ENCODE data around the gene BCAN.

Gene BCAN

GRCh38 chr1:156647351-156647750 lies 5.4 kb downstream of the BCAN start:
- TF ChIP-seq CTCF (IDR thresholded peaks at IDR 0.05; ENCODE audit: low read depth, low read length, poor library complexity, severe bottlenecking) (no peak), EZH2phosphoT487 (IDR thresholded peaks at IDR 0.05; ENCODE audit: borderline replicate concordance, low read length) (no peak)
- Histone ChIP-seq H3K36me3 (ENCODE audit: control insufficient read depth, low read length) (no peaks in the 10 kb centered on the region), H3K27ac (ENCODE audit: low read depth, low read length) (no peak overlapping the region), H3K9me2 (replicated peaks; ENCODE audit: control insufficient read depth, low read length) (no peaks in the 10 kb centered on the region), H3K27me3 (ENCODE audit: control insufficient read depth, low read length) (peaks cover 56% of the 10 kb centered on the region), H3K79me2 (ENCODE audit: control insufficient read depth, low read length) (no peaks in the 10 kb centered on the region), H3K4me2 (ENCODE audit: low read length) (no peak overlapping the region), H4K20me1 (ENCODE audit: control insufficient read depth, insufficient read depth, low read depth, low read length) (0 out of 2 replicates have a peak, but pooled peaks cover 2% of the 10 kb centered on the region), H3K9me3 (ENCODE audit: control insufficient read depth, insufficient read depth, low read length) (no peaks in the 10 kb centered on the region), H3K4me3 (ENCODE audit: low read length) (no peak overlapping the region), H3K4me1 (ENCODE audit: control insufficient read depth, low read length) (peaks cover 8% of the 10 kb centered on the region), H3F3A (ENCODE audit: control insufficient read depth, insufficient read depth) (no peaks in the 10 kb centered on the region)

- Histone ChIP-seq H4K20me1 (ENCODE audit: control insufficient read depth, insufficient read depth, low read depth, low read length) (0 out of 2 replicates have a peak, but pooled peaks cover 2% of the 10 kb centered on the region), H3K9me2 (replicated peaks; ENCODE audit: control insufficient read depth, low read length) (no peaks in the 10 kb centered on the region), H3K4me1 (ENCODE audit: control insufficient read depth, low read length) (peaks cover 6% of the 10 kb centered on the region), H3K36me3 (ENCODE audit: control insufficient read depth, low read length) (no peaks in the 10 kb centered on the region), H3K4me2 (ENCODE audit: low read length) (no peak overlapping the region), H3K27ac (ENCODE audit: low read depth, low read length) (no peak overlapping the region), H3K27me3 (ENCODE audit: control insufficient read depth, low read length) (peaks cover 50% of the 10 kb centered on the region), H3K4me3 (ENCODE audit: low read length) (no peak overlapping the region), H3K9me3 (ENCODE audit: control insufficient read depth, insufficient read depth, low read length) (no peaks in the 10 kb centered on the region), H3K79me2 (ENCODE audit: control insufficient read depth, low read length) (no peaks in the 10 kb centered on the region), H3F3A (ENCODE audit: control insufficient read depth, insufficient read depth) (no peaks in the 10 kb centered on the region)
- TF ChIP-seq CTCF (IDR thresholded peaks at IDR 0.05; ENCODE audit: low read depth, low read length, poor library complexity, severe bottlenecking) (no peak), EZH2phosphoT487 (IDR thresholded peaks at IDR 0.05; ENCODE audit: borderline replicate concordance, low read length) (no peak)
Observed at GRCh38 chr1:156648496-156648895, 6.6 kb downstream of the BCAN start.

- Histone ChIP-seq H3K36me3 (ENCODE audit: control insufficient read depth, low read length) (no peaks in the 10 kb centered on the region), H3K4me2 (ENCODE audit: low read length) (no peak overlapping the region), H3K27ac (ENCODE audit: low read depth, low read length) (no peak overlapping the region), H3K9me3 (ENCODE audit: control insufficient read depth, insufficient read depth, low read length) (no peaks in the 10 kb centered on the region), H3F3A (ENCODE audit: control insufficient read depth, insufficient read depth) (no peaks in the 10 kb centered on the region), H3K27me3 (ENCODE audit: control insufficient read depth, low read length) (peaks cover 50% of the 10 kb centered on the region), H3K79me2 (ENCODE audit: control insufficient read depth, low read length) (no peaks in the 10 kb centered on the region), H3K4me3 (ENCODE audit: low read length) (no peak overlapping the region), H4K20me1 (ENCODE audit: control insufficient read depth, insufficient read depth, low read depth, low read length) (0 out of 2 replicates have a peak, but pooled peaks cover 2% of the 10 kb centered on the region), H3K9me2 (replicated peaks; ENCODE audit: control insufficient read depth, low read length) (no peaks in the 10 kb centered on the region), H3K4me1 (ENCODE audit: control insufficient read depth, low read length) (peaks cover 2% of the 10 kb centered on the region)
- TF ChIP-seq CTCF (IDR thresholded peaks at IDR 0.05; ENCODE audit: low read depth, low read length, poor library complexity, severe bottlenecking), result no peak
- no peak for TF ChIP-seq EZH2phosphoT487 (IDR thresholded peaks at IDR 0.05; ENCODE audit: borderline replicate concordance, low read length)
Observed at GRCh38 chr1:156648951-156649350, 7.0 kb downstream of the BCAN start.
